Measurements from ENCODE around the gene COX19.
"Not testable (repeated sequence)": the region's sequence is repeated elsewhere in the genome, so short reads cannot be mapped to it uniquely, and the experiment has no call there.

The COX19 gene

GRCh38 chr7:964401-965231 is 10.7 kb downstream of the COX19 start:
- intact Hi-C loops (cut with DNase I), result no loop called here
- peak in 7 of 10 donors; percentile 50 to 93 (median 72) for DNase-seq

DNA sequence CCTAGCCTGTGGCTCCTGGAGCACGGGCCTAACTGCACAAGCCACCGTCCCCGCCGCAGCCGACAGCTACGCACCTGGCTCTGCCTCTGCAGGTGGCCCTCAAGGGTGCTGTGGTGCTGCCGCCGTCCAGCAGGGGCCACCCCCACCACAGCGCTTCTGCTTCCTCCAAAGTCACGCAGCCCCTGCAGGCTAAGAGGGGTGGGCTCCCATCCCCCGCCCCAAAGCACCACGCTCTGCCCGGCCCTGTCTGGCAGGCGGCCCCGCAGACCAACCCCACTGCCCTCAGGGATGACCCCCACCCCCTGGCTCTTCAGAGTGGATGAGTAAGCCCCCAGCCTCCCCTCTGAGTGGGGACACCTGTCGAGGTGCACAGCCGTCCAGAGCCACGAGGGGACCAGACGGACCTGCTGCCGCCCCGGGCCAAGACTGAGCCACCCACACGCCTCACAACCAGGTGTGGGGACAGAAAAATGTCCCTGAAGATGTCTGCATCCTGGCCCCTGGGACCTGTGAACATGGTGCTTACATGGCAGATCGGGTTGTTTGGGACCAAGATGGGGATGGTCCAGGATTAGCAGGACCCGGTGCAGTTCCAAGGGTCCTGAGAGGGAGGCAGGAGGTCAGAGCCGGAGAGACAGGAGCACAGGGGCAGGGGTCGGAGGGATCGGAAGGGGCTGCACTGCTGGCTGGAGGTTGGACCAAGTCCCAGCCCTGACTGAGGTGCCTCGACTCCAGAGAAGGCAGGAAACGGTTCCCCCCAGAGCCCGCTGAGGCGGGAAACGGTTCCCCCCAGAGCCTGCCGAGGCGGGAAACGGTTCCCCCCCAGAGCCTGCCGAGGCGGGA is 11.9 kb downstream of the COX19 start:
- DNase-seq, result peak in 3 of 10 donors; percentile 67 to 79 (median 79)
- intact Hi-C loops (cut with DNase I), result no loop called here

DNA sequence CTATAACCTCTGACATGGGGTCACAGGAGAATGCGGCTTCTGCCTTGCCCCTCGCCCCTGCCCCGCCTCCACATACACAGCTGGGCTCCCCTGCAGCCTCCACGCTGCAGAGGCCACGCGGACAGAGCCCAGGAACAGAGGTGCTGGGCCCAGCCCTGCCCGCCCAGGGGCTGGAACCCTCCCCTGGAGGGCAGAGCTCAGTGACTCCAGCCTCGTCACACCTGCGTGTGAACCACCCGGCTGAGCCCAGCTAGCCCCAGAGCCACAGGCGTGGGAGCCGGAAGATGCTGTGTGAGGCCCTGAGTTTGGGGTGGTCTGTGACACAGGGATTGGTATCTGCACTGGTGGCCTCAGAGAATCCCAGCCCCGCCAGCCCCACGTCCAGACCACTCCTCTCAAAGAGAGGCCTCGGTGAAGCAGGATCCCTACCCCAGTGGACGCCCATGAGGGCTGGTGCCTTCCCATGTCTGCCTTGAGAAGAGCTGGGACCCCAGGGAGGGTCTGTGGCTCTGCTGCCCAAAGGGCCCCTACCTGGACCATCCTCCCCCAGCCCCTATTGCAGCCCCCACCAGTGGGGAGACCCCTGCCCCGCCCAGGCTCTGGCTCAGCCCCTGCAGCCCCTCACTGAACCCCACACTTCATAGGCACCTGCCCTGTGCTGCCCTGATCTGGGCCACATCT is 12.8 kb downstream of the COX19 start:
- intact Hi-C loops (cut with DNase I), result no loop called here
- DNase-seq, result peak in 3 of 10 donors; percentile 48 to 67 (median 65)

DNA sequence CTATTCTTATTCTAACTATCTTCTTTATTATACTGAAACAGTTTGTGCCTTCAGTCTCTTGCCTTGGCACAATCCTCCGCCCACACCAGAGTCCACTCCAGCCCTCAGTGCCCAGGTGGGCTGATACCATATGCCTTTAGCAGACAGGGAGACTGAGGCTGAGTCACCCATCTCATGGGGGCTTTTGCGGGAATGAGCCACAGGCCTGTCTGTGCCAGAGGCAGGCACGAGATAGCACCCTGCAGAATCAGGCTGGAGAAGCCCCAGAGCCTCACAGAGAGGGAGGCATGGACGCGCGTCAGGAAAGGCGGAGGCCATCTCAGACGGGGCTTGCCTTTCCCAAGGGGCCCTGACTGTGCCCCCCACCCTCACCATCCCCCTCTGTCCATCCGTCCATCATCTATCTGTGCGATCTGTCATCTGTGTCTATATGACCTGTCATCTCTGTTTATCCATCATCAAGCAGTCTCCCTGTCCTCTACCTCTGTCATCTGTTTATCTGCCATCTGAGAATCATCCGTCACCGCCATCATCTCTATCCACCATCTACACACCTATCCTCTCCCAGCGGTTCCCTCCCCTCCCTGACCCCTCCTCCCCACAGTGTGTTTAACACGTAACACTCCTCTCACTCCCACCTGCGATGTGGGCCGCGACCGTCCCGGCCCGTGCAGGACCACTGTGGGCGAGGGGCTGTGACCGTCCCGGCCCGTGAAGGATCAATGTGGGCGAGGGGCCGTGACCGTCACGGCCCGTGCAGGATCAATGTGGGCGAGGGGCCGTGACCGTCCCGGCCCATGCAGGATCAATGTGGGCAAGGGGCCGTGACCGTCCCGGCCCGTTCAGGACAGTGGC is 13.6 kb downstream of the COX19 start:
- peak in 3 of 10 donors; percentile 69 to 89 (median 82) for DNase-seq
- intact Hi-C loops (cut with DNase I), result no loop called here

DNA sequence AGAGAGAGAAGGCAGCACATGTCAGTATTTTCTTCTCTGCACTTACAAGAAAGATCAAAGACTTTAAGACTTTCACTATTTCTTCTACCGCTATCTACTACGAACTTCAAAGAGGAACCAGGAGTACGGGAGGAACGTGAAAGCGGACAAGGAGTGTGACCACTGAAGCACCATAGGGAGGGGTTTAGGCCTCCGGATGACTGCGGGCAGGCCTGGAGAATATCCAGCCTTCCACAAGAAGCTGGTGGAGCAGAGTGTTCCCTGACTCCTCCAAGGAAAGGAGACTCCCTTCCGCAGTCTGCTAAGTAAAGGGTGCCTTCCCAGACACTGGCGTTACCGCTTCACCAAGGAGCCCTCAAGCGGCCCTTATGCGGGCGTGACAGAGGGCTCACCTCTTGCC is 14.4 kb downstream of the COX19 start:
- peak in 3 of 10 donors; percentile 41 to 83 (median 67) for DNase-seq
- intact Hi-C loops (cut with DNase I), result not testable (repeated sequence)

DNA sequence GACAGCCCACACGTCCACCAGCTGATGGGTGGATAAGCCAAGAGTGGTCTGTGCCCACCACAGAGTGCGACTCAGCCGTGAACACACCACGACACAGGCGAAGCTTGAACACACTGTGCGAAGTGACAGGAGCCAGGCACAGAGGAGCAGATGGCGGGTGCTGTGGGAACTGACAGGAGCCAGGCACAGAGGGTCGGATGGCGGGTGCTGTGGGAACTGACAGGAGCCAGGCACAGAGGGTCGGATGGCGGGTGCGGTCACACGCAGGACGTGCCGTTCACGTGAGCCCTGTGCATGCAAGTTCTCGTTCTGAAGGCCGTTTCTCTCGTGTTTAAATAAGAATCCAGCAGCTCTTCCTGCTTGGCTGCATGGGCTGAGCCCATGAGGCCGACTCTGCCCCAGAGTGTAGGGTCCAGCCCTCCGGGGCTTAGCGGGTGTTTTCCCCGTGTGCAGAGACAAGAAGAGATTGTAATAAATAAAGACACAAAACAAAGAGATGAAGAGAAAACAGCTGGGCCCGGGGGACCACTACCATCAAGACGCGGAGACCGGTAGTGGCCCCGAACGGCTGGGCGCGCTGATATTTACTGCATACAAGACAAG is 15.0 kb downstream of the COX19 start:
- intact Hi-C loops (cut with DNase I), result no loop called here
- DNase-seq, result peak in 3 of 10 donors; percentile 64 to 83 (median 75)

DNA sequence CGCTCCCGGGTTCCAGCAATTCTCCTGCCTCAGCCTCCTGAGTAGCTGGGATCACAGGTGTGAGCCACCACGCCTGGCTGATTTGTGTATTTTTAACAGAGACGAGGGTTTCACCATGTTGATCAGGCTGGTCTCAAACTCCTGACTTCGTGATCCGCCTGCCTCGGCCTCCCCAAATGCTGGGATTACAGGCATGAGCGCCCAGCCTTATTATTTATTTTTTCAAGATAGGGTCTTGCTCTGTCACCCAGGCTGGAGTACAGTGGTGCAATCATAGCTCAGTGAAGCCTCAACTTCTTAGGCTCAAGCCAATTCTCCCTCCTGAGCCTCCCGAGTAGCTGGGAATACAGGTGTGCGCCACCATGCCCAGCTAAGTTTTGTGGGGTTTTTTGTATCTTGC is 15.6 kb downstream of the COX19 start:
- intact Hi-C loops (cut with DNase I), result not testable (repeated sequence)

DNA sequence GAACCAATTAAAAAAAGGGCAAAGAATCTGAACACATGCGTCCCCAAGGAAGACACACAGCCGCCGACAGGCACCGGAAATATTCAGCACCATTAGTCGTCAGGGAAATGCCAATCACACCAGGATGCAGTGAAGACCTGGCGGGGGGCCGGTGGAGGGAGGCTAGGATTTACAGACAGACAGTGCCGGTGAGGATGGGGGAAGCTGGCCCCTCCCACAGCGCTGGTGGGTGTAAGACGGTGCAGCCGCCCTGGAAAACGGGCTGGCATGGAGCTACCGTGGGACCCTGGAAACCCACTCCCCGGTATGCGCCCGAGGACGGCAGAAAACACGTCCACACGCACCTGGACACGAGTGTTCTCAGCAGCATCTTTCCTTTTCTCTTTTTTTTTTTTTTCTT is 16.1 kb downstream of the COX19 start:
- peak in 3 of 10 donors; percentile 26 to 62 (median 37) for DNase-seq
- intact Hi-C loops (cut with DNase I), result no loop called here

More for the DNA sequence above, 15.6 kb downstream of the COX19 start:
- peak in 1 of 10 donors; percentile 47 for DNase-seq

DNA sequence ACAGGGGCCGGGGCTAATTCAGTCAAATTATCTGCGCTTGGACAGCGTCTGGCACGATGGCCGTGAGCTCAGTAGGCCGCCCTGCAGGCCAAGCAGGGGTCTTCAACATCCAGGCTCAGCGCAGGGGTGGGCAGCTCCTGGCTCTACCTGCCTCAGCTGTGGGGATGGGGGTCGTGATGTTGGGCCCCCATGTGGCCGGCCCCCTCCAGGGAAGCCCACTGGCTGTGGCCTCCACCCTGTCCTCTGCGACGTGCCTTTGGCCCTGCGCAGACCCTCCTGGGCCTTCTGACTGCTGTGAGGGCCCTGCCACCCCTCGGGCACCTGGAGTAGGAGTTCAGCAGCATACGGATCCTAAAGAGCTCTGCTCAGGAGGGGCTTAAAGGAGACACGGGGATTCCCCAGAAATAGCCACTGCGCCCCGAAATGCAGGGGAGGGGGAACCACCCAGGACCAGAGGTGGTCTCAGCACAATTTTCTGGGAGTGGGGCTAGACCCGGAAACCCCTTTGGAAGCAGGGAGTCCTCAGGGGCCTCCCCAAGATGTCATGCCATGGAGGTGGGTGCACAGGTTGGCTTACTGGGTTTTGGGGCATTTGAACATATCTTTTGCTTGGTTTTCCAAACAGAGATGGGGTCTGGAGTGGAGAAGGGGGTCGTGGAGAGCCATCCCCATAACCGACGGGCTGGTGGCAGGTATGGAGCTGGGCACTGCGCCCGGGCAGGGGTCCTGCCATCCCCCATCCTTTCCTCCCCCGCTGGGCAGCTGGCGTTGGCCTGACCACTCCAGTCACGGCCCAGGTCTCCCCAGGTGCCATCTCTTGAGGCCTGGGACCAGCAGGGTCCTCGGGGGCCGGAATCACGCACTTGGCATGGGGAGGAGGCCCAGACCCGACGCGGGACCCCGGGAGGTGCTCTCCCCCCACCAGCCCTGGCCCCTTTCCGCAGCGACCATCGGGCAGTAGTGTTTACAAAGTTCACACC is 16.8 kb downstream of the COX19 start:
- intact Hi-C loops (cut with DNase I), result no loop called here
- peak in 3 of 10 donors; percentile 49 to 70 (median 63) for DNase-seq

DNA sequence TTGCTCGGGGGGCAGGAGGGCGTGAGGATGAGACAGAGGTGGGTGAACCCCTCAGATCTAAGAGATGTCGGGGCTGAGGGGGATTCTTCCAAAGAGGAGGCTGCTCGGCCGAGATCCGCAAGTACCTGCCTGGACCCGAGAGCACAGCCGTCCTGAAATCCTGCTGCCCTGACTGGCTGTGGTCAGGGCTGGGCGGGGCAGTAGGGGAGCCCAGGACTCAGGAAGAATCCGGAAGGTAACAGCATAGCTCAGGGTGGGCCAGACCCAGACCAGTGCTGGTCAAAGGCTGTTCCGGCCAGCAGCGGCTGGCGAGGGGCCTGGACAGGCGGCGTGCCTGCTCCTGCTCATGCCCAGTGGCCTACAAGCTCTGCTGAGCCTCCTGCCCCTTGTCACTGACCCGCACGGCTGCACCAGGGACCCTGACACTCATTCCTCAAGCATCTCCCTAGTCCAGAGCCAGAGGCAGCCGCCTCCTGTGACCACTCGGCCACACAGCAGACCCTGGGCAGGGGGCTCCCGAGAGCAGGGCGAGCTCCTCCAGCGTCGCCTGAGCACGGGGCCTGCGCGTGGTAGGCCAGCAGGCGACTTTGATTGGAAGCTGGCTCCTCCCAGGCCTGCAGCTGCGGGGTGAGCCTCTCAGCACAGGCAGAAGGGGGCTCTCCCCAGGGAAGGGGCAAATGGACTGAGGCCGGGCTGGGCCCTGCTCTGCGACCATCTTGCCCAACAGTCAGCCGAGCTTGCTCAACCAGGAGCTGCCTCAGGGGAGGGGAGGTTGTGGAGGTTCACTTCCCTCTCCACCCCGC is 17.7 kb downstream of the COX19 start:
- intact Hi-C loops (cut with DNase I), result no loop called here
- peak in 3 of 10 donors; percentile 68 to 85 (median 84) for DNase-seq

DNA sequence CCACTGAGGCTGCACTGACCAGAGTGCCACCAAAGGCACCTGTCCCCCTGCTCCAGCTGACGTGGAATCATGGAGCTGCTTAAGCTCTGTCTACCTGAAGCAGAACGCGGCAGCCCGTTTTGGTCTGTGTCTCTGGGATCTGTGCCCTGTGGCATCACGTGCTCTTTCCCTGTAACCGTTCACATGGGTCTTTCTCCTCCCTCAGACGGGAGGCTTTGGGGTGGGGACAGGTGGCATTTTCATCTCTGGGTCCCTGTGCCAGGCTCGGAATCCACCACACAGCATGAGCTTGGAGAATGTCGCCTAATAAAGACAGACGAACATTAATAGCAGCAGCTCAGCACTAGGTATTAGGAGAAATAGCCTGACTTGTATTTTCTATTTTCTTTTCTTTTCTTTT is 19.3 kb downstream of the COX19 start:
- DNase-seq, result peak in 3 of 10 donors; percentile 43 to 71 (median 62)
- intact Hi-C loops (cut with DNase I), result no loop called here

DNA sequence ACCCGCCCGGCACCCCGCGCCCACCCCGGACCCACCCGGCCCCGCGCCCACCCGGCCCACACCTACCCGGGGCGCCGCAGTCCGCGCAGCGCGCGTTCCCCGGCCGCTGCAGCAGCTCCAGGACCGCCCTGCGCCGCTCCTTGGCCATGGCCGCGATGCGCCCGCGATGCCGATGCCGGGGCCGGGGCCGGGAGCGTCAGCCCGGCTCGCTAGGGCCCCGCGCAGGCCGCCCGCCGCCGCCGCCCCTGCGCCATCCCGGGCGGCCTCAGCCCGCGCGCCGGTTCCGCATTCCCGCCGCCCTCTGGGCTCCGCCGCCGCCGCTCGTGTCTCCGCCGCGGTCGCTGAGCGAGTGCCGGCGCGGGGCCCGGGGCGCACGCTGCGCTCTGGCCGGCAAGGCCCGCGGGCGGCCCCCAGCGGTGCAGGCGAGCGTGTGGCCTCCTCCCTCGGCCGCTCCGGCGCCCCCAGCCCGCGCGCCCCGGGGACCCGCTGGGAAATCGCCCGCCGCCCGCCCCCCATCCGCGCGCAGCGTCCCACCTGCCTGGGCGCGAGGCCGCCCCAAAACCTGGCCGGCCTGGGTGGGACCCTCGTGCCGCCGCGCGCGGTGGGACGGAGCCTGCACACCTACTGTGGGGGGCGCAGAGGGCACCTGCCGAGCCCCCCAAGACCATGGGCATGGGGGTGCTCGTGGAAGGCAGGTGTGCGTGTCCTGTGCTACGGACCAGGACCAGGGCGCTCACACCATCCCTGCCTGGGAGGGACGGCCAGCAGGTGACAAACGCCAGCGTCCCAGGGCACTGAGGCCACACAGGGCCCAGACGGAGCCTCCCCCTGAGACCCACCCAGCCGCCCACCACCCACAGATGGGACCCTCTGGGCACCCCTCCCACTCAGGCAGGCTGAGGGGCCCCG is 20.8 kb downstream of the COX19 start, which contains the start of gene ADAP1:
Gene ADAP1 (minus strand): TSS at position 351 of the 909 bp plus-strand sequence. CDS start 203 bp downstream, at position 148.
- intact Hi-C loops (cut with DNase I), result loop anchor here (2.0 kb wide), 1 partner anchor 42 kb away; no protein-coding TSS in a partner anchor
- DNase-seq, result peak in 6 of 10 donors; percentile 49 to 95 (median 78)

- intact Hi-C loops (cut with DNase I), result loop anchor here (2.0 kb wide), 1 partner anchor 41 kb away; no protein-coding TSS in a partner anchor
- DNase-seq, result peak; percentile 64 to 97 (median 82)
These were observed 21.6 kb downstream of the COX19 start for GRCh38 chr7:953547-954327.

GRCh38 chr7:952548-953441 is 22.6 kb downstream of the COX19 start:
- intact Hi-C loops (cut with DNase I), result no loop called here
- peak in 3 of 10 donors; percentile 59 to 83 (median 69) for DNase-seq
